K562 (cell line): ENCODE data around the gene CHERP. TPM values are rescaled to one million over a fixed set of nuclear protein-coding genes. Genes with fewer than 3 reads are reported as not detected.

Source experiments
- ATAC-seq: fragments of 200-7000 bp; cut with Tn5 transposase; 3 replicates; pipeline ENCODE4 v1.9.1; 2020; ENCODE audit warnings: moderate library complexity
- BruUV-seq: library from RNA; stranded (reverse); fragments of 400-500 nt; replicated peaks from 2 replicates; lab custom pipeline; 2021; lab: Mats Ljungman, UMichigan
- CTCF ChIA-PET: fragments of 300-600 bp; formaldehyde crosslinking; extraction: SDS; loops from one replicate; lab custom pipeline; 2021; ENCODE audit warnings: low intra/inter-chr PET ratio; lab: Yijun Ruan, JAX
- POLR2A ChIA-PET: fragments of 300-600, 350-650 bp; sonication (Branson Sonifier 250); formaldehyde crosslinking; extraction: SDS; loops from one replicate; lab custom pipeline; 2021; ENCODE audit warnings: antibody characterized with exemption, inconsistent platforms; lab: Yijun Ruan, JAX
- DNase-seq, 4 experiments: peaks; one replicate each; pipeline versions ENCODE4 v3.0.0 to v3.0.0-alpha.2; 2011 to 2018; ENCODE audit warnings: low spot score in 3 of 4, mixed read lengths in 3 of 4; ENCODE audit errors: extremely low read depth in 1 of 4
- FAIRE-seq: peaks from 2 replicates; lab custom pipeline; 2011; peaks lifted over from hg19 to GRCh38; lab: Jason Lieb, UNC
- H2AFZ ChIP-seq: 2 replicates; pipeline ENCODE4 v1.6.0; 2011; ENCODE audit warnings: low read depth, low read length, control low read depth, inconsistent platforms
- H3K27ac ChIP-seq: fragments of 200-600 bp; 3 replicates; pipeline ENCODE4 v1.8.0; 2011; ENCODE audit warnings: low read depth, mild to moderate bottlenecking, control low read depth, inconsistent platforms, low read length, moderate library complexity, mixed read lengths; ENCODE audit errors: extremely low read depth
- H3K27me3 ChIP-seq, 2 experiments: fragments of 300-600 bp in 1 of 2; 2 replicates in 1 of 2; 3 replicates in 1 of 2; pipeline versions ENCODE4 v1.6.0 to v1.8.0; 2011; ENCODE audit warnings: inconsistent platforms in 2 of 2, low read length in 2 of 2, mild to moderate bottlenecking in 1 of 2, mixed read lengths in 1 of 2, moderate library complexity in 1 of 2; ENCODE audit not compliant: control insufficient read depth in 2 of 2, insufficient read depth in 2 of 2
- H3K36me3 ChIP-seq: fragments of 300-600 bp; 3 replicates; pipeline ENCODE4 v1.8.0; 2011; ENCODE audit warnings: mild to moderate bottlenecking, low read length, inconsistent platforms; ENCODE audit not compliant: control insufficient read depth, insufficient read depth
- H3K4me1 ChIP-seq, 2 experiments: fragments of 200-600 bp in 1 of 2; replicated peaks in 1 of 2; 2 replicates in 1 of 2; 3 replicates in 1 of 2; pipeline versions ENCODE4 v1.5.1 to v1.8.0; 2011; ENCODE audit warnings: inconsistent platforms in 2 of 2, low read length in 2 of 2, mild to moderate bottlenecking in 1 of 2, mixed read lengths in 1 of 2, moderate library complexity in 1 of 2; ENCODE audit not compliant: control insufficient read depth in 2 of 2, insufficient read depth in 2 of 2
- H3K4me2 ChIP-seq: 2 replicates; pipeline ENCODE4 v1.6.1; 2011; ENCODE audit warnings: low read length, control low read depth, inconsistent platforms, mixed read lengths; ENCODE audit not compliant: insufficient read depth
- H3K4me3 ChIP-seq: fragments of 200-600 bp; sonication (generic), shearing (Covaris generic); 2 replicates; pipeline ENCODE4 v1.5.1; 2016; ENCODE audit warnings: control low read depth, inconsistent platforms
- H3K79me2 ChIP-seq: fragments of 200-600 bp; 3 replicates; pipeline ENCODE4 v1.8.0; 2011; ENCODE audit warnings: low read length, inconsistent platforms; ENCODE audit not compliant: control insufficient read depth, insufficient read depth
- H3K9ac ChIP-seq, 2 experiments: 2 replicates each; pipeline versions ENCODE4 v1.6.0 to v1.6.1; 2011; ENCODE audit warnings: low read depth in 2 of 2, low read length in 2 of 2, control low read depth in 1 of 2, inconsistent platforms in 1 of 2, mild to moderate bottlenecking in 1 of 2, mixed read lengths in 1 of 2; ENCODE audit not compliant: insufficient read depth in 1 of 2
- H3K9me1 ChIP-seq: one replicate; pipeline ENCODE4 v1.6.0; 2011; ENCODE audit warnings: inconsistent platforms, mild to moderate bottlenecking, low read length, moderate library complexity; ENCODE audit not compliant: control insufficient read depth, insufficient read depth
- H3K9me3 ChIP-seq: replicated peaks from 2 replicates; pipeline ENCODE4 v1.5.1; 2011; ENCODE audit warnings: low read depth, low read length, inconsistent platforms; ENCODE audit not compliant: control insufficient read depth, insufficient read depth
- H4K20me1 ChIP-seq: replicated peaks from 2 replicates; pipeline ENCODE4 v1.6.1; 2011; ENCODE audit warnings: low read length, inconsistent platforms, mixed read lengths; ENCODE audit not compliant: control insufficient read depth, insufficient read depth
- ARHGAP35 ChIP-seq: fragments of 450-650 bp; IDR thresholded peaks from 2 replicates; pipeline ENCODE4 v1.6.1; 2018; ENCODE audit not compliant: partially characterized antibody
- HMG20B ChIP-seq: fragments of 250-450 bp; sonication (Bioruptor Pico); IDR thresholded peaks from 2 replicates; pipeline ENCODE4 v1.5.0; 2021; ENCODE audit warnings: mild to moderate bottlenecking
- HNRNPL ChIP-seq: fragments of 200-400 bp; formaldehyde crosslinking; IDR thresholded peaks from 2 replicates; pipeline ENCODE4 v1.6.1; 2017; ENCODE audit warnings: low read depth, mild to moderate bottlenecking, low read length
- IFI16 ChIP-seq: fragments of 250-450 bp; sonication (Bioruptor Pico); IDR thresholded peaks from 2 replicates; pipeline ENCODE4 v2.1.2; 2022; ENCODE audit warnings: mild to moderate bottlenecking, inconsistent platforms
- KHSRP ChIP-seq: fragments of 450-650 bp; IDR thresholded peaks from 2 replicates; pipeline ENCODE4 v1.6.1; 2017
- MCM3 ChIP-seq: fragments of 450-650 bp; IDR thresholded peaks from 2 replicates; pipeline ENCODE4 v1.6.1; 2016
- MTA3 ChIP-seq: fragments of 450-650 bp; formaldehyde crosslinking; IDR thresholded peaks from 2 replicates; pipeline ENCODE4 v1.6.1; 2017; ENCODE audit warnings: mild to moderate bottlenecking, borderline replicate concordance
- MXD1 ChIP-seq: fragments of 250-450 bp; sonication (Bioruptor Pico); IDR thresholded peaks from 2 replicates; pipeline ENCODE4 v1.8.0; 2021; ENCODE audit warnings: borderline replicate concordance, mild to moderate bottlenecking, moderate library complexity; ENCODE audit not compliant: poor library complexity, severe bottlenecking
- MYBL2 ChIP-seq, 2 experiments: fragments of 450-650 bp in 1 of 2; sonication (generic) in 1 of 2; formaldehyde crosslinking in 1 of 2; IDR thresholded peaks; 2 replicates each; pipeline versions ENCODE4 v1.6.1 to v1.8.1; 2017 to 2022; ENCODE audit warnings: borderline replicate concordance in 1 of 2, inconsistent platforms in 1 of 2, low read depth in 1 of 2, mild to moderate bottlenecking in 1 of 2, missing genetic modification reagents in 1 of 2, moderate library complexity in 1 of 2
- NFE2L1 ChIP-seq: fragments of 450-650 bp; IDR thresholded peaks from 2 replicates; pipeline ENCODE4 v1.6.1; 2016; ENCODE audit warnings: missing genetic modification characterization, low read depth, mild to moderate bottlenecking, missing compliant biosample characterization, moderate library complexity, borderline replicate concordance
- TEAD1 ChIP-seq, 2 experiments: fragments of 450-650 bp in 1 of 2; sonication (generic) in 1 of 2; formaldehyde crosslinking; IDR thresholded peaks; 2 replicates each; pipeline versions ENCODE4 v1.4.0 to v1.8.0; 2020 to 2022; ENCODE audit warnings: mild to moderate bottlenecking in 2 of 2, missing genetic modification reagents in 1 of 2
- TEAD2 ChIP-seq: fragments of 450-650 bp; IDR thresholded peaks from 2 replicates; pipeline ENCODE4 v1.6.1; 2016; ENCODE audit warnings: missing genetic modification characterization, control low read depth, missing compliant biosample characterization
- XRCC4 ChIP-seq: IDR thresholded peaks from one replicate; pipeline ENCODE4 v1.6.1; 2011; ENCODE audit not compliant: insufficient read depth, insufficient read length; ENCODE audit errors: extremely low read depth
- ZBTB5 ChIP-seq: fragments of 450-650 bp; IDR thresholded peaks from 2 replicates; pipeline ENCODE4 v1.6.1; 2017; ENCODE audit warnings: antibody characterized with exemption
- ZBTB8A ChIP-seq: fragments of 450-650 bp; IDR thresholded peaks from 2 replicates; pipeline ENCODE4 v1.6.1; 2018; ENCODE audit warnings: mild to moderate bottlenecking, moderate library complexity; ENCODE audit not compliant: partially characterized antibody
- ZFPM2 ChIP-seq: fragments of 250-450 bp; sonication (Bioruptor Pico); IDR thresholded peaks from 2 replicates; pipeline ENCODE4 v1.5.1; 2022; ENCODE audit warnings: mild to moderate bottlenecking
- ZNF668 ChIP-seq: fragments of 250-450 bp; sonication (Bioruptor Pico); IDR thresholded peaks from 2 replicates; pipeline ENCODE4 v1.8.0; 2022; ENCODE audit warnings: mild to moderate bottlenecking, inconsistent platforms
- ZNF740 ChIP-seq, 3 experiments: fragments of 200-800 bp in 1 of 3; sonication (Bioruptor generic) in 1 of 3; sonication (generic) in 1 of 3; formaldehyde crosslinking in 1 of 3; IDR thresholded peaks; 2 replicates each; pipeline versions ENCODE4 v1.6.1 to v1.8.0; 2016 to 2022; ENCODE audit warnings: mild to moderate bottlenecking in 2 of 3, missing compliant biosample characterization in 2 of 3, missing genetic modification characterization in 2 of 3, missing genetic modification reagents in 1 of 3
- WGBS: fragments of 100-300 bp; shearing (Covaris generic); methylation state at CpG from one replicate; pipeline ENCODE4 v1.1.6; 2016; ENCODE audit warnings: low coverage, mixed read lengths; ENCODE audit not compliant: insufficient coverage; ENCODE audit errors: missing lambda C conversion rate; 5-methylcytosine and 5-hydroxymethylcytosine counted together
- in situ Hi-C: fragments of 300-500 bp; cut with MboI; formaldehyde crosslinking; loops from 4 replicates; pipeline ENCODE4 v1.15.0; 2018; ENCODE audit warnings: inconsistent platforms, mixed read lengths
- intact Hi-C: fragments of 100-400 bp; cut with micrococcal nuclease; formaldehyde crosslinking; loops from 2 replicates; pipeline ENCODE4 v1.14.2; 2022
- polyA plus RNA-seq, 8 experiments: library from polyadenylated mRNA; depleted of rRNA in 4 of 8; stranded (reverse) in 5 of 8; unstranded in 3 of 8; fragments of >200 nt; fragmentation: Nextera tagmentation in 2 of 8; fragmentation: Illumina TruSeq in 1 of 8; extraction: Ambion mirVana in 2 of 8; extraction: Trizol in 1 of 8; gene quantifications; 2 replicates each; pipeline versions ENCODE4 v1.2.1 to v1.2.3, GENCODE V29; 2011 to 2014; ENCODE audit warnings: inconsistent platforms in 1 of 8, missing spikeins in 1 of 8
- total RNA-seq, 7 experiments: library from RNA; depleted of rRNA in 6 of 7; stranded (reverse); fragments of >200 nt in 6 of 7; fragmentation: Illumina TruSeq in 2 of 7; extraction: Trizol in 2 of 7; gene quantifications; 2 replicates each; pipeline versions ENCODE4 v1.2.1 to v1.2.3, GENCODE V29; 2011 to 2021; ENCODE audit warnings: low replicate concordance in 1 of 7

The CHERP gene
- total and polyA plus RNA-seq, 9 of the 15 experiments (the other 6 are each of a cell fraction or from before 2014, with no cell fraction given) = 0.60 to 85.1 (median 7.8) TPM

GRCh38 chr19:16588824-16589577, 46.8 kb upstream of the CHERP start:
- no peaks in the 10 kb centered on the region for H3K27me3 ChIP-seq
- POLR2A ChIA-PET = interaction anchor here (0.6 to 1.9 kb wide), 2 partner anchors 13 to 58 kb away, joined by 3 to 8 read pairs; no protein-coding TSS in a partner anchor
- H3K4me2 ChIP-seq = peak overlapping the region; percentile 77
- 9% methylated on average over 11 of the region's 11 CpGs for WGBS
- H3K9me1 ChIP-seq = no peaks in the 10 kb centered on the region
- peak overlapping the region; percentile 7; the same call in 1 of the 2 replicates for H3K4me3 ChIP-seq
- no peaks in the 10 kb centered on the region for H3K9me3 ChIP-seq
- peaks cover 96% of the 10 kb centered on the region for H3K79me2 ChIP-seq
- H3K36me3 ChIP-seq = peaks cover 14% of the 10 kb centered on the region; the same call in 2 of the 3 replicates
- CTCF ChIA-PET = no interaction called here
- in situ Hi-C loops = no loop called here
- peak overlapping the region; percentile 42 for H2AFZ ChIP-seq
- peak overlapping the region; percentile 18 to 75 for H3K9ac ChIP-seq
- DNase-seq = no peak
- peaks cover 58% of the 10 kb centered on the region for H4K20me1 ChIP-seq
- no TSS peak for BruUV-seq
- intact Hi-C loops = loop anchor here (2.0 kb wide), 1 partner anchor 40 kb away; the partner anchor contains the start of gene MED26
- peak; percentile 3; the same call in 2 of the 3 replicates for ATAC-seq
- H3K4me1 ChIP-seq = peaks cover 49 to 67% of the 10 kb centered on the region in 2 experiments
- peak overlapping the region; percentile 61 for H3K27ac ChIP-seq
- FAIRE-seq = no peak
- TF ChIP-seq HNRNPL (no peak), NFE2L1 (no peak), ZBTB5 (no peak), MCM3 (no peak), ZFPM2 (CRISPR knock-in tag) (no peak), MTA3 (no peak), ARHGAP35 (no peak), MXD1 (CRISPR knock-in tag) (no peak), XRCC4 (no peak), ZNF668 (no peak), TEAD1 (CRISPR knock-in tag; IDR thresholded peaks at IDR 0.05) (no peak), KHSRP (no peak), IFI16 (CRISPR knock-in tag) (no peak), HMG20B (CRISPR knock-in tag) (no peak), ZBTB8A (no peak), MYBL2 (IDR thresholded peaks at IDR 0.05; ENCODE audit: low read depth) (no peak), MYBL2 (CRISPR knock-in tag; IDR thresholded peaks at IDR 0.05; ENCODE audit: borderline replicate concordance) (no peak), ZNF740 (CRISPR knock-in tag; IDR thresholded peaks at IDR 0.05) (no peak), ZNF740 (tag; IDR thresholded peaks at IDR 0.05) (no peak), TEAD2 (tag) (no peak)
